Activated CD4-positive, CD25-positive, alpha-beta regulatory T cell treated with anti-CD3 and anti-CD28 coated beads, Interleukin-2, amount 50 U/mL, for 24 hours (primary cell): ENCODE measurements around the gene ACTMAP.
"Not testable (repeated sequence)": the region's sequence is repeated elsewhere in the genome, so short reads cannot be mapped to it uniquely, and the experiment has no call there.

ENCODE experiments used
- ATAC-seq, 2 donors: fragments of 150-1000 bp; cut with Tn5 transposase; one replicate each; pipeline ENCODE4 v1.10.0; 2021; ENCODE audit warnings: mild to moderate bottlenecking in 1 of 2, moderate library complexity in 1 of 2

ACTMAP gene

GRCh38 chr19:40742886-40743285 is 7.4 kb downstream of the ACTMAP start:
- no peak for ATAC-seq

GRCh38 chr19:40742477-40742876 is 7.8 kb downstream of the ACTMAP start:
- no peak for ATAC-seq

- no peak for ATAC-seq
Measured at GRCh38 chr19:40741527-40742390, 8.5 kb downstream of the ACTMAP start.

DNA sequence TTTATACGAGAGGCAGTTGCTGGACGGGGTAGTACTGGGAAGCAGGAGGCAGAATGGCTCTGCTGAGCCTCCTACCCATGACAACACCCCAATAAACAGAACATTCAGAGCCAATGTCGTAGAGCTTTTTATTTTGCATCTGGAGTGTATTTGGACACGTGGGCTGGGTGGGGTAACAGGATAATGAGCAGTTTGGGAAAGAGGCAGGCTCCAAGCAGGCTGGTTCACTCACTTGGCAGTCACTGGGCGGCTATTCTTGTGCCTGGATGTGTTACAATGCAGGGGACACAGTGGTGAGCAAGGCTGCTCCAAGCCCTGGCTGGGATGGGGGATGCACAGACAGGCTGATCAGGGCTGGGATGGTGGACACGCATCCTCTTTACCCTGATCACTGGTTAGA is 9.5 kb downstream of the ACTMAP start:
- no peak for ATAC-seq

DNA sequence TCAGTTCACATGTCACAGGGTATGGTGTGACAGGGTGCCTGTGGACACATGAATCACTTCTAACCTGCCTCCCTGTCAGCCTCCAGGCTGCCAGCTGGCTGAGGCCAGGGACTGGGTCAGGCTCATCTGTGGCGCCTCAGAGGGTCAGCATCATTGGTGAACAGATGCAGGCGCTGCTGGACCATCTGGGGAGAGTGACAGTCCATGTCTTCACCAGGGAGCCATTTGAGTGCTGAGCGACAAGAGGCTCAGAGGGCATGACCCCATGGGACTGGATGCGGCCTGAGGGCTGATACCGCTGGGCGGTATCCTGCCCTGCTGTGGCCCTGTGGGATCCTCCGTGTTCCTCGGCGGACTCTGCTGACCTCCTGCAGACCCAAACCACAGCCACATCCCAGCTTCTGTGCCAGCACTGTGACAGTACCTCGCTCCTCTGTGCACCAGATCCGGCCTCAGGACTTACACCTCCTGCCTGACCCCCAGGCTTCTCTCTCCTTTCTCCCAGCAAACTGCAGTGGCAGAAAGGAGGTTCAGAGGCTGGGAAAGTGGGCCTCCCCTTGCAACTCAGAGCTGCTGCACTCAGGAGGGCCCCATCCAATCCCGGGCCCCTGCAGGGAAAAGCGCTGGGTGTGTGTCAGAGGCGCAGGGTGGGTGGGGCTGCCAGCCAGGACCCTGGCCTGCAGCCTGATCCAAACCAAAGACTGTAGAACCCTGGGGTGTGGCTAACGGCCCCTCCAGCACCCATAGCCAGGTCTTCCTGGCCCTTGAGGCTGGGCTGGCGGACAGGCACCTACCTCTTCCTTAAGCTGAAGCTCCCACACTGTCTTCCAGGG is 10.2 kb downstream of the ACTMAP start:
- no peak for ATAC-seq

- no peak for ATAC-seq
Measured at GRCh38 chr19:40739030-40739839, 11.0 kb downstream of the ACTMAP start.

- no peak for ATAC-seq
Measured at GRCh38 chr19:40737102-40737644, 13.1 kb downstream of the ACTMAP start.

GRCh38 chr19:40736661-40737060 is 13.6 kb downstream of the ACTMAP start:
- no peak for ATAC-seq

DNA sequence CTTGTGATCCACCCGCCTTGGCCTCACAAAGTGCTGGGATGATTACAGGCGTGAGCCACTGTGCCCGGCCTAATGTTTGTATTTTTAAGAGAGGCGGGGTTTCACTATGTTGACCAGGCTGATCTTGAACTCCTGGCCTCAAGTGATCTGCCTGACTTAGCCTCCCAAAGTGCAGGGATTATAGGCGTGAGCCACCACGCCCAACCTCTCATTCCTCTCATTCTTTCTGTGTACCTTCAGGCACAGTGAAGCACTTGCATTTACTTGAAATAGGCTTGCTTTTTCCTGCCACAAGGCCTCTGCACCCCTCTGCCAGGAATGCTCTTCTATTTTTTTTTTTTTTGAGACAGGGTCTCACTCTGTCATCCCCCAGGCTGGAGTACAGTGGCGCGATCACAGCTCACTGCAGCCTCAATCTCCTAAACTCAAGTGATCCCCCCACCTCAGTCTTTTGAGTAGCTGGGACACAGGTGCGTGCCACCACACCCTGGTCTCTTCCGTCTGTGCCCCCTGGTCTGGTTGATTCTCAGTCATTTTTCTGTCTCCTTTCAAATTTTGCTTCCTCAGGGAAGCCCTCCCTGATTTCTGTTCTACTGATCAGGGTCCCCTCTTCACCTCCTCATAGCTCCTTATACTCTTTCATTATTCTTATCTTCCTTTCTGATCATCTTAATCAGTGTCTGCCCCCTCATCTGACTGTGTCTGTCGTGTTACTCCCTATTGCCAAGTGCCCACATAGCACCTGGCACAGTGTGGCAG is 15.1 kb downstream of the ACTMAP start:
- no peak for ATAC-seq

- no peak for ATAC-seq
Measured at GRCh38 chr19:40733149-40733548, 17.1 kb downstream of the ACTMAP start.

DNA sequence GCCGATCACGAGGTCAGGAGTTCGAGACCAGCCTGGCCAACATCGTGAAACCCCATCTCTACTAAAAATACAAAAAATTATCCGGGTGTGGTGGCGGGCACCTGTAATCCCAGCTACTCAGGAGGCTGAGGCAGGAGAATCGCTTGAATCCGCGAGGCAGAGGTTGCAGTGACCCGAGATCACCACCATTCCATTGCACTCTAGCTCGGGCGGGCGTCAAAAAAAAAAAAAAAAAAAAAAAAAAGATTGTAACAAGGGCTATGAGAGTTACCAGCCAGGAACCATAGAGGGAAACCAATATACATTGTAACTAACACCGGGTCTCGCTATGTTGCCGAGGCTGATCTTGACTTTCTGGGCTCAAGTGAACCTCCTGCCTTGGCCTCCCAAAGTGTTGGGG is 18.0 kb downstream of the ACTMAP start:
- ATAC-seq: not testable (repeated sequence)

- ATAC-seq: not testable (repeated sequence)
Measured at GRCh38 chr19:40730065-40730464, 20.2 kb downstream of the ACTMAP start.

- ATAC-seq: no peak
Measured at GRCh38 chr19:40726279-40726678, 24.0 kb downstream of the ACTMAP start.

DNA sequence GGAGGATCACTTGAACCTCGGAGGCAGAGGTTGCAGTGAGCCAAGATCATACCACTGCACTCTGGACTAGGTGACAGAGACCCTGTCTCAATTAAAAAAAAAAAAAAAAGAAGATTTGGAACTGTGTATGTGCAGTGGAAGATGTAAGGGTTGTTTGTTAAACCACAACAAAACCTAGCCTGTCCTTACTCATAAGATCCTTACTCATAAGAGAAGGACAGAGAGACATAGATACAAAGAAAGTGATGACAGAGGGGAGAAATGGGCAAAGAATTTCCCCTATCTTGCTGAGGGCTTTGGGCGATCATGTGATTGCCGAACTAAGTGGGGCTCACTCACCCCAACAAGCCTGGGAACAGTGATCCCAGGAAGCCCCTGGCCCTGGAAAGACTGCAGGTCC is 25.4 kb downstream of the ACTMAP start:
- peak; percentile 32 to 65 for ATAC-seq

- ATAC-seq: no peak
Measured at GRCh38 chr19:40724315-40724714, 26.0 kb downstream of the ACTMAP start.

GRCh38 chr19:40723661-40724254 is 26.5 kb downstream of the ACTMAP start:
- no peak for ATAC-seq

DNA sequence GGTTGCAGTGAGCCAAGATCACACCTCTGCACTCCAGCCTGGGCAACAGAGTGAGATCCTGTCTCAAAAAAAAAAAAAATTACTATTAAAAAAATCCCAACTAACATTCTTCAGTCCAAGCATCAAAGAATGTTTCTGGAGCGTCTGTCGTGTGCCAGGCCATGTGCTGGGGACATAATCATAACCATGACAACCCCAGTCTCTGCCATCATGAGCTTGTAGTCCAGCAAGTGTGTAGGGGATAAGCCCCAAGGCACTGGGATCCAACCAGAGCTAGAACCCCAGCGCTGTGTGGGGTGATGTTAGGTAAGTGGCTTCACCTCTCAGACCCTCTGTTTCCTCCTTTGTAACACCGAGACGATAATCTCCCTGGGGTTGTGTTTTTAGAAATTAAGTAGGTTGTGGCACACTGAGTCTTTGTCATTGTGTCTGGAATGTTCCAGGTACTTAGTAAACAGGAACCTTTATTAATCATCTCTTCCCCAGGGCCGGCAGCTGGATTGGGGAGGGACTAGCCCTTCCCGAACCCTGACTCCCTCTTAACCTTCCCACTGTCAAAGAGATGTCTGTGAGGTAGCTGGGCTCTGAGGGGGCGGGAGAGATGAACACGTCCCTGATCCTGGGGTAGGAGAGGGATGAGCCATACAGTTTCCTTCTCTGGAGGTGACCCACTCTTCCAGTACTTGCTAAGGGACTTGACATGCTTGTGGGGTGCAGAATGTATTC is 28.2 kb downstream of the ACTMAP start:
- no peak for ATAC-seq

- ATAC-seq: no peak
Measured at GRCh38 chr19:40721140-40721486, 29.2 kb downstream of the ACTMAP start.

- ATAC-seq: no peak
Measured at GRCh38 chr19:40719414-40719894, 30.8 kb downstream of the ACTMAP start.

DNA sequence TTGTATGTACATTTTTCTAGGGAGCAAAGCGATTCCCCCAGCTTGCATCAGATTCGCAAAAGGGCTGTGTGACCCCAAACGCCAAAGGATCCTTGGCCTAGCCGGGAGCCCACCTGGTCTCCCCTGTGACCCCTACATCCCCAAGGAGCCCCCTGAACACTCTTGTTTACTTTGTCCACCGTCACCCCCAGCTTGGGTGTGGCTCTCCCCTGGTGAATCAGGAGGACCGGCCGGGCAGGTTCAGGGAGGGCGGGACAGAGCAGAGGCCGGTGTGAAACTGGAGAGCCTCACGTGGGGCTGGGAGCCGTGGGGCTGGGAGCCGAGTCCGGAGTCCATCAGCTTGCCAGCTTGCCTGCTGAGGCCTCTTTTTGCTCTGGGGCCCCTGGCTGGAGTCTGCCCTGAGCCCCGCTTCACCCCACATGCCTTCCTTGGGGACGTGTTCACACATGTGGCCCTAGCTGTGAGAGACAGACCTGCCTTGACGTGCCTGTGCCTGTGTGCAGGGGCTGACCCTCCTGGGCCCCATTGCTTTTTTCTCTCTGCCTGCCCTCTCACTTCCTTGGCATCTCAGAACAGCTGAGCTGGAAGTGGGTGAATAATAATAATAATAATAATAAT is 31.4 kb downstream of the ACTMAP start:
- no peak for ATAC-seq
